ENCODE results near the gene FKBP8. TPM values are rescaled to one million over a fixed set of nuclear protein-coding genes. Genes with fewer than 3 reads are reported as not detected.

FKBP8 gene
- polyA plus RNA-seq, 1 donor (not counting 4 experiments of a cell fraction or from before 2014, with no cell fraction given): 115 TPM

GRCh38 chr19:18484992-18485391 lies 58.4 kb downstream of the FKBP8 start:
- Histone ChIP-seq H3K4me1 (ENCODE audit: control insufficient read depth, extremely low read depth, insufficient read depth, low read length) (peaks cover 30% of the 10 kb centered on the region), H3K4me3 (ENCODE audit: control insufficient read depth in 2 of 3, extremely low read depth in 1 of 3, insufficient read depth in 2 of 3, low read depth in 1 of 3, low read length in 3 of 3) (no peak overlapping the region)

DNA sequence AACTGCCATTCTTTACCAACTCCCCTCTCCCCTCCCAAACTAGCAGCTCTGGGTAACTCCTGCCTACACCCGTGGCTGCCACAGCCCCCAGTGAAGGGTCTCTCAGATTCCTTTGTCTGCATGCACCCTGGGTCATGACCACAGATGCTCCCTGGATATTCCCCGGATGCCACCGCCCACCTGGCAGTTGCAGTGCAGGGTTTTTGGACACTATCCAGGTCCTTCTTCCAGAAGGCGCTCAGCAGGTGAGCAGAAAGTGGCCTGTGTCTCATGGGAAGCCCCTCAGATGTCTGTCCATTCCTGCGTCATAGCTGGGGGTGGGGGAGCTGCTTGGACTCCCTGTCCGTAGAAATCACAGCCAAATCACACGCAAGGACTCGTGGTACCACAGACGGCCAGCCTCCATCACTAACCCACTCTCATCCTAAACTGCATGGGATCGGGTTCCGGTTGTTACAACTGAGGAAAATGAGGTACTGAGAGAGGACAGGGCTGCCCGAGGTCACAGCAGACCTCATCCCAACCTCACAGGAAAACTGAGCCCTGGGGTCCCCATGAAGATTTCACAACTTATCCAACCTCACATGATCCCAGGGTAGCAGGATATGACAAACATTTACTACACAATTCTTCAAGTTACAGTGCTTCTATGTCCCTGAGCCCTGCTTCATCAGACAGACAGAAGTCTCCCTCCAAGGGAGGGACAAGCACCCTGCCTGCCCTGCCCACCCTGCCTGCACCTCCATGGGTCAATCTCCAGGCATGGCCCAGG lies 60.1 kb downstream of the FKBP8 start:
- dilution Hi-C loops (cut with MboI; ENCODE audit: extremely low pct_ligation_motif_present, low sequenced_read_pairs): no loop called here
- Histone ChIP-seq H3K36me3 (ENCODE audit: control insufficient read depth in 2 of 2, extremely low read depth in 1 of 2, insufficient read depth in 2 of 2, low read length in 2 of 2) (no peaks in the 10 kb centered on the region), H3K9ac (ENCODE audit: control insufficient read depth, extremely low read depth, insufficient read depth, low read length) (no peak overlapping the region), H3K27ac (ENCODE audit: control insufficient read depth, insufficient read depth, low read length) (no peak overlapping the region), H3K9me1 (ENCODE audit: control insufficient read depth, extremely low read depth, insufficient read depth, low read length) (peaks cover 12% of the 10 kb centered on the region), H3K4me3 (ENCODE audit: control insufficient read depth in 2 of 3, extremely low read depth in 1 of 3, insufficient read depth in 2 of 3, low read depth in 1 of 3, low read length in 3 of 3) (no peak overlapping the region), H2AFZ (ENCODE audit: control insufficient read depth, low read length) (no peak overlapping the region), H3K9me3 (ENCODE audit: control insufficient read depth, low read depth, low read length) (no peaks in the 10 kb centered on the region), H3K79me2 (ENCODE audit: control insufficient read depth, insufficient read depth, low read length) (peaks cover 93% of the 10 kb centered on the region), H3K27me3 (ENCODE audit: control insufficient read depth, extremely low read depth, insufficient read depth, low read length) (no peaks in the 10 kb centered on the region), H4K20me1 (ENCODE audit: control insufficient read depth, extremely low read depth, insufficient read depth, low read length) (peaks cover 24% of the 10 kb centered on the region), H3K4me2 (ENCODE audit: control insufficient read depth, extremely low read depth, insufficient read depth, low read depth, low read length) (no peak overlapping the region), H3K4me1 (ENCODE audit: control insufficient read depth, extremely low read depth, insufficient read depth, low read length) (peaks cover 40% of the 10 kb centered on the region)
- DNase-seq (ENCODE audit: low read depth, low spot score) (no peak), FAIRE-seq (peak; percentile 5)
- TF ChIP-seq, protein P1, sequence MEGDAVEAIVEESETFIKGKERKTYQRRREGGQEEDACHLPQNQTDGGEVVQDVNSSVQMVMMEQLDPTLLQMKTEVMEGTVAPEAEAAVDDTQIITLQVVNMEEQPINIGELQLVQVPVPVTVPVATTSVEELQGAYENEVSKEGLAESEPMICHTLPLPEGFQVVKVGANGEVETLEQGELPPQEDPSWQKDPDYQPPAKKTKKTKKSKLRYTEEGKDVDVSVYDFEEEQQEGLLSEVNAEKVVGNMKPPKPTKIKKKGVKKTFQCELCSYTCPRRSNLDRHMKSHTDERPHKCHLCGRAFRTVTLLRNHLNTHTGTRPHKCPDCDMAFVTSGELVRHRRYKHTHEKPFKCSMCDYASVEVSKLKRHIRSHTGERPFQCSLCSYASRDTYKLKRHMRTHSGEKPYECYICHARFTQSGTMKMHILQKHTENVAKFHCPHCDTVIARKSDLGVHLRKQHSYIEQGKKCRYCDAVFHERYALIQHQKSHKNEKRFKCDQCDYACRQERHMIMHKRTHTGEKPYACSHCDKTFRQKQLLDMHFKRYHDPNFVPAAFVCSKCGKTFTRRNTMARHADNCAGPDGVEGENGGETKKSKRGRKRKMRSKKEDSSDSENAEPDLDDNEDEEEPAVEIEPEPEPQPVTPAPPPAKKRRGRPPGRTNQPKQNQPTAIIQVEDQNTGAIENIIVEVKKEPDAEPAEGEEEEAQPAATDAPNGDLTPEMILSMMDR (optimal IDR thresholded peaks at IDR 0.05 in 1 of 3, IDR thresholded peaks at IDR 0.05 in 1 of 3, conservative IDR thresholded peaks at IDR 0.05 in 1 of 3; ENCODE audit: extremely low read depth in 1 of 3, insufficient read depth in 2 of 3, low read length in 3 of 3): no peak

More at GRCh38 chr19:18484992-18485391, 58.4 kb downstream of the FKBP8 start:
- H3K9ac ChIP-seq (ENCODE audit: control insufficient read depth, extremely low read depth, insufficient read depth, low read length): no peak overlapping the region
- DNase-seq (ENCODE audit: low read depth, low spot score): no peak
- peaks cover 0 to 2% of the 10 kb centered on the region in 2 experiments for H3K36me3 ChIP-seq (ENCODE audit: control insufficient read depth in 2 of 2, extremely low read depth in 1 of 2, insufficient read depth in 2 of 2, low read length in 2 of 2)
- H2AFZ ChIP-seq (ENCODE audit: control insufficient read depth, low read length): no peak overlapping the region
- H4K20me1 ChIP-seq (ENCODE audit: control insufficient read depth, extremely low read depth, insufficient read depth, low read length): peaks cover 36% of the 10 kb centered on the region
- H3K9me1 ChIP-seq (ENCODE audit: control insufficient read depth, extremely low read depth, insufficient read depth, low read length): peaks cover 14% of the 10 kb centered on the region
- no peak overlapping the region for H3K27ac ChIP-seq (ENCODE audit: control insufficient read depth, insufficient read depth, low read length)
- H3K27me3 ChIP-seq (ENCODE audit: control insufficient read depth, extremely low read depth, insufficient read depth, low read length): no peaks in the 10 kb centered on the region
- no peak for TF ChIP-seq EZH2 (IDR thresholded peaks at IDR 0.05; ENCODE audit: low read length)
- TF ChIP-seq, protein P1 (optimal IDR thresholded peaks at IDR 0.05 in 1 of 3, IDR thresholded peaks at IDR 0.05 in 1 of 3, conservative IDR thresholded peaks at IDR 0.05 in 1 of 3; ENCODE audit: extremely low read depth in 1 of 3, insufficient read depth in 2 of 3, low read length in 3 of 3): no peak
- FAIRE-seq: no peak
- no peak overlapping the region for H3K4me2 ChIP-seq (ENCODE audit: control insufficient read depth, extremely low read depth, insufficient read depth, low read depth, low read length)
- dilution Hi-C loops (cut with MboI; ENCODE audit: extremely low pct_ligation_motif_present, low sequenced_read_pairs): no loop called here
- no peaks in the 10 kb centered on the region for H3K9me3 ChIP-seq (ENCODE audit: control insufficient read depth, low read depth, low read length)
- H3K79me2 ChIP-seq (ENCODE audit: control insufficient read depth, insufficient read depth, low read length): peaks cover 97% of the 10 kb centered on the region

Other genes with a start within 250 kb of the FKBP8 start
- gene LSM4, start 220.5 kb downstream of the FKBP8 start, polyA plus RNA-seq: 150 to 170 TPM (median 162 TPM) in 3 replicates
- gene PGPEP1, start 203.0 kb downstream of the FKBP8 start, polyA plus RNA-seq: 4.8 to 5.8 TPM (median 5.6 TPM) in 3 replicates
- gene GDF15, start 157.4 kb downstream of the FKBP8 start, polyA plus RNA-seq: 0.27 to 0.49 TPM (median 0.31 TPM) in 3 replicates
- gene LRRC25, start 146.0 kb downstream of the FKBP8 start, polyA plus RNA-seq: not detected in 3 replicates
- gene SSBP4, start 124.2 kb downstream of the FKBP8 start, polyA plus RNA-seq: 7.5 to 11.3 TPM (median 10.8 TPM) in 3 replicates
- 3.5 to 8.3 TPM (median 7.0 TPM) in 3 replicates for gene ISYNA1, start 105.4 kb downstream of the FKBP8 start, polyA plus RNA-seq
- 4.4 to 8.3 TPM (median 6.8 TPM) in 3 replicates for gene ELL, start 21.5 kb downstream of the FKBP8 start, polyA plus RNA-seq
- 94.6 to 129 TPM (median 119 TPM) in 3 replicates for gene KXD1, start 14.3 kb upstream of the FKBP8 start, polyA plus RNA-seq
- 1,376 to 2,465 TPM (median 1,831 TPM) in 3 replicates for gene UBA52, start 28.3 kb upstream of the FKBP8 start, polyA plus RNA-seq
- gene REX1BD, start 45.2 kb upstream of the FKBP8 start, polyA plus RNA-seq: 29.5 to 36.9 TPM (median 31.9 TPM) in 3 replicates
- 0.20 to 1.5 TPM (median 0.98 TPM) in 3 replicates for gene CRLF1, start 63.2 kb upstream of the FKBP8 start, polyA plus RNA-seq
- gene TMEM59L, start 69.3 kb upstream of the FKBP8 start, polyA plus RNA-seq: 0.06 to 0.19 TPM in 2 of 3 replicates, not detected in the other
- gene KLHL26, start 93.5 kb upstream of the FKBP8 start, polyA plus RNA-seq: 0.68 to 2.0 TPM (median 1.3 TPM) in 3 replicates
- gene CRTC1, start 140.1 kb upstream of the FKBP8 start, polyA plus RNA-seq: 0.54 to 2.4 TPM (median 1.0 TPM) in 3 replicates
- gene COMP, start 247.7 kb upstream of the FKBP8 start, polyA plus RNA-seq: 0.02 to 0.21 TPM in 2 of 3 replicates, not detected in the other

All from keratinocyte (primary cell).